ENCODE measurements around the gene SENP5. TPM values are rescaled to one million over a fixed set of nuclear protein-coding genes. Genes with fewer than 3 reads are reported as not detected.

SENP5 gene
- total RNA-seq, 2 donors from 2014 or later, result 54.5 to 68.4 TPM

DNA sequence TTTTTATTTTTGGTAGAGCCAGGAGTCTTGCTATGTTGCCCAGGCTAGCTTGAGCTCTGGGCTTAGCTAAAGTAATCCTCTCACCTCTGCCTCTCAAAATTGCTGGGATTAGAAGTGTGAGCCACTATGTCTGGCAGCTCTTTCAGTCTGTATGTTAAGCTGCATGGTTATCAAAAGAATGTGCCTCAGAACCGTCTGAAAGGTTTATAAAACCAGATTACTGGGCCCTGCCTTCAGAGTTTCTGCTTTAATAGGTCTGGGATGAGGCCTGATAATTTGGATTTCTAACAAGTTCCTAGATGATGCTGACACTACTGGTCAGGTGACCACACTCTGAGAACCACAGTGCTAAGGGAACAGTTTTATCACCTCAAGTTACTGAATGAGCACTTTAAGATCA, 34.6 kb downstream of the SENP5 start:
- Mint-ChIP-seq H3K36me3 (peaks cover 16% of the 10 kb centered on the region), H3K4me1 (ENCODE audit: low read depth in 2 of 2) (no peaks in the 10 kb centered on the region), H3K4me3 (no peak overlapping the region), H3K9me3 (no peaks in the 10 kb centered on the region), H3K27me3 (no peaks in the 10 kb centered on the region), H3K27ac (no peak overlapping the region)
- DNase-seq (ENCODE audit: low spot score), result no peak
- no peak for ATAC-seq

DNA sequence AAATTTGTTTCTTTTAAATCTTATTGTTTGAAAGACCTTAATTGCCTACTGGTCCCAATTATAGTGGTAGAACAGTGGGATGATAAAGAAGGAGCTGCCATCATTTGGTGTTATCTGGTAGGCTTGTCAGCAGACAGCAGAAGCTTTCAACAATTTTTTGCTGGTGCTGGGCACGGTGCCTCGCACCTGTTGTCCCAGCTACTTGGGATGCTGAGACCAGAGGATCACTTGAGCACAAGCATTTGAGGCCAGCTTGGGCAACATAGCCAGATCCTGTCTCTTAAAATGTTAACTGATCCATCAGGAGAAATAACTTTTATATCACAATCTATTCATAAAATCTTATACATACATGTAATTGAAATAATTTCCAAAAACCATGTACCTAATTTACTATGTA, 36.0 kb downstream of the SENP5 start:
- DNase-seq (ENCODE audit: low spot score), result no peak
- ATAC-seq, result no peak
- H3K27me3 Mint-ChIP-seq, result no peaks in the 10 kb centered on the region
- no peaks in the 10 kb centered on the region for H3K4me1 Mint-ChIP-seq (ENCODE audit: low read depth in 2 of 2)
- H3K4me3 Mint-ChIP-seq, result no peak overlapping the region
- no peak overlapping the region for H3K27ac Mint-ChIP-seq
- H3K9me3 Mint-ChIP-seq, result no peaks in the 10 kb centered on the region
- peaks cover 20% of the 10 kb centered on the region for H3K36me3 Mint-ChIP-seq

DNA sequence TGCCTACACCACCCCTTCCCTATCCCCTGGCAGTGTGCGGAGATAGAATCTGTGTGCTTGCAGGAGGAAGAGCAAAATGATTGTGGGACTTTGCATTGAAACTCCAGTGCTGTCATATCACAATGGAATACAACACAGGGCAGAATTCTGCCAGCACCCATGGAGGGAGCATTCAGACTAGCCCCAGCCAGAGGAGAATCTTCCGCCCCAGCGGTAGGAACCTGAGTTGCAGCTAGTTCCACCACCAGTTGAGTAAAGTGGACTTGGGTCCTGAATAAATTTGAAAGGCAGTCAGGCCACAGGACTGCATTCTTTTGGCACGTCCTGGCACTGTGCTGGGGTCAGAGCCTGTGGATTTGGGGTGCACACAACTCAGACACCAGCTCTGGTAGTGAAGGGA, 47.1 kb downstream of the SENP5 start:
- Mint-ChIP-seq H3K36me3 (peaks cover 11% of the 10 kb centered on the region), H3K27ac (no peak overlapping the region), H3K9me3 (no peaks in the 10 kb centered on the region), H3K4me1 (ENCODE audit: low read depth in 2 of 2) (peaks cover 0 to 3% of the 10 kb centered on the region in 2 donors), H3K27me3 (no peaks in the 10 kb centered on the region), H3K4me3 (no peak overlapping the region)
- no peak for ATAC-seq
- no peak for DNase-seq (ENCODE audit: low spot score)

DNA sequence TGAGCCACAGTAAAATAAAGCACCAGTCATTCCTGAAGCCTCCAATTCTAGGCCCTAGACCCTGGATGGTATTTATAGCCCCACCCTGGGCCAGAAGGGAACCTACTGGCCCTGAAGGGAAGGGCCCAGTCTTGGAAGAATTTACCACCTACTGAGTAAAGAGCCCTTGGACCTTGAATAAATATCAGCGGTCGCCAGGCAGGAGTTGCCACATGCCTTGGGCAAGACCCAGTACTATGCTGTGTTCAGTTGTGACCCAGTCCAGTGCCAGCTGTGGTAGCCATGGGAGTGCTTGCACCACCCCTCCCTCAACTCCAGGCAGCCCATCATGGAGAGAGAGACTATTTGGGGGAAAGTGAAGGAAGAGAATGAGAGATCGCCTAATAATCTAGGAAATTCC, 47.7 kb downstream of the SENP5 start:
- Mint-ChIP-seq H3K4me3 (no peak overlapping the region), H3K36me3 (peaks cover 11% of the 10 kb centered on the region), H3K4me1 (ENCODE audit: low read depth in 2 of 2) (peaks cover 0 to 3% of the 10 kb centered on the region in 2 donors), H3K27ac (no peak overlapping the region), H3K27me3 (no peaks in the 10 kb centered on the region), H3K9me3 (no peaks in the 10 kb centered on the region)
- ATAC-seq (no peak), DNase-seq (ENCODE audit: low spot score) (no peak)

DNA sequence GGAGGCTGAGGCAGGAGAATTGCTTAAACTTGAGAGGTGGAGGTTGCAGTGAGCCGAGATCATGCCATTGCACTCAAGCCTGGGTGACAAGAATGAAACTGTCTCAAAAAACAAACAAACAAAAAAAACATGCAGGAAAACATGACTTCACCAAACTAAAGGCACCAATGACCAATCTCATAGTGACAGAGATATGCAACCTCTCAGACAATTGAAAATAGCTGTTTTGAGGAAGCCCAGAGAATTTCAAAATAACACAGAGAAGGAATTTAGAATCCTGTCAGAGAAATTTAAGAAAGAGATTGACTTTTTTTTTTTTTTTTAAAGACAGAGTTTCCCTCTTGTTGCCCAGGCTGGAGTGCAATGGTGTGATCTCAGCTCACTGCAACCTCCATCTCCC, 48.5 kb downstream of the SENP5 start:
- no peaks in the 10 kb centered on the region for H3K9me3 Mint-ChIP-seq
- DNase-seq (ENCODE audit: low spot score), result no peak
- H3K27me3 Mint-ChIP-seq, result no peaks in the 10 kb centered on the region
- no peak for ATAC-seq
- peaks cover 11% of the 10 kb centered on the region for H3K36me3 Mint-ChIP-seq
- no peak overlapping the region for H3K27ac Mint-ChIP-seq
- H3K4me1 Mint-ChIP-seq (ENCODE audit: low read depth in 2 of 2), result peaks cover 0 to 3% of the 10 kb centered on the region in 2 donors
- no peak overlapping the region for H3K4me3 Mint-ChIP-seq

DNA sequence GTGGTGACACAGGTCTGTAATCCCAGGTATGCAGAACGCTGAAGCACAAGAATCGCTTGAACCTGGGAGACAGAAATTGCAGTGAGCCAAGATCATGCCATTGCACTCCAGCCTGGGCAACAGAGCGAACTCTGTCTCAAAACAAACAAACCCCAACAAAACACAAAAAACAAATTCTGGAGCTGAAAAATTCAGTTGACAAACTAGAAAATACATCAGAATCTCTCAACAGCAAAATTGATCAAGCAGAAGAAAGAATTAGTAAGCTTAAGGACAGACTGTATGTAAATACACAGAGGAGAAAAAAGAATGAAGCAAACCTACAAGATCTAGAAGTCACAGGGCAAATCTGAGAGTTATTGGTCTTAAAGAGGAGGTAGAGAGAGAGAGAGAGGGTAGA, 49.3 kb downstream of the SENP5 start:
- H3K27me3 Mint-ChIP-seq, result no peaks in the 10 kb centered on the region

DNA sequence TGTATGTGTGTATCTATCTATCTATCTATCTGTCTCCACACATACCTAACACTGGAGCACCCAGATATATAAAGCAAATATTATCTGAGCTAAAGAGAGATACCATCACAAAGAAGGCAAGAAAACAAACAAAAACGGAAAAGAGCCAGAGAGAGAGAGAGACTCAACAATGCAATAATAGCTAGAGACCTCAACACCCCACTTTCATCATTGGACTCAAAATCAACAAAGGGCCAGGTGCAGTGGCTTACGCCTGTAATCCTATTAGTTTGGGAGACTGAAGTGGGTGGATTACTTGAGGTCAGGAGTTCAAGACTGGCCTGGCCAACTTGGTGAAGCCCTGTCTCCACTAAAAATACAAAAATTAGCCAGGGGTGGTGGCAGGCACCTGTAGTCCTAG, 51.2 kb downstream of the SENP5 start:
- DNase-seq (ENCODE audit: low spot score), result no peak
- Mint-ChIP-seq H3K4me1 (ENCODE audit: low read depth in 2 of 2) (peaks cover 0 to 3% of the 10 kb centered on the region in 2 donors), H3K27ac (no peak overlapping the region), H3K27me3 (no peaks in the 10 kb centered on the region), H3K4me3 (no peak overlapping the region), H3K9me3 (no peaks in the 10 kb centered on the region), H3K36me3 (peaks cover 9% of the 10 kb centered on the region)
- no peak for ATAC-seq

More for the DNA sequence above, 49.3 kb downstream of the SENP5 start:
- no peak overlapping the region for H3K27ac Mint-ChIP-seq
- H3K4me1 Mint-ChIP-seq (ENCODE audit: low read depth in 2 of 2), result peaks cover 0 to 3% of the 10 kb centered on the region in 2 donors
- no peak for DNase-seq (ENCODE audit: low spot score)
- H3K9me3 Mint-ChIP-seq, result no peaks in the 10 kb centered on the region
- H3K4me3 Mint-ChIP-seq, result no peak overlapping the region
- no peak for ATAC-seq
- H3K36me3 Mint-ChIP-seq, result peaks cover 11% of the 10 kb centered on the region

DNA sequence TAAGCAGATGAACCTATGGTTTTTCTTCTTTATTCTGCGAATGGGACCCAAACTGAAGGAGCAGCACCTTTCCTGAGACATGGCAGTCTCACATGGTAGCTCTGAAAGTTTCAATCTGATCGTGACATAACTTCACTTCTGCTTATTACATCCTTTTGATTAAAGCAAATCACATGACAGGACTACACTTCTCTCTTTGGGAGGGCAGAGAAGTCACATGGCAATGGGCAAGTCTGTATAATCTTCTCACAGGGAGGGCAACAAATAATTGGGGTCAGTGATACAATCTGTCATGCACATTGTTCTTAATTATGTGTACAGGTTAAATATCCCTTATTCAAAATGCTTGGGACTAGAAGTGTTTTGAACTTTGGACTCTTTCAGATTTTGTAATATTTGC, 53.0 kb downstream of the SENP5 start:
- no peaks in the 10 kb centered on the region for H3K36me3 Mint-ChIP-seq
- no peaks in the 10 kb centered on the region for H3K9me3 Mint-ChIP-seq
- no peak for DNase-seq (ENCODE audit: low spot score)
- H3K4me3 Mint-ChIP-seq, result no peak overlapping the region
- peaks cover 0 to 3% of the 10 kb centered on the region in 2 donors for H3K4me1 Mint-ChIP-seq (ENCODE audit: low read depth in 2 of 2)
- H3K27ac Mint-ChIP-seq, result no peak overlapping the region
- H3K27me3 Mint-ChIP-seq, result no peaks in the 10 kb centered on the region
- no peak for ATAC-seq

DNA sequence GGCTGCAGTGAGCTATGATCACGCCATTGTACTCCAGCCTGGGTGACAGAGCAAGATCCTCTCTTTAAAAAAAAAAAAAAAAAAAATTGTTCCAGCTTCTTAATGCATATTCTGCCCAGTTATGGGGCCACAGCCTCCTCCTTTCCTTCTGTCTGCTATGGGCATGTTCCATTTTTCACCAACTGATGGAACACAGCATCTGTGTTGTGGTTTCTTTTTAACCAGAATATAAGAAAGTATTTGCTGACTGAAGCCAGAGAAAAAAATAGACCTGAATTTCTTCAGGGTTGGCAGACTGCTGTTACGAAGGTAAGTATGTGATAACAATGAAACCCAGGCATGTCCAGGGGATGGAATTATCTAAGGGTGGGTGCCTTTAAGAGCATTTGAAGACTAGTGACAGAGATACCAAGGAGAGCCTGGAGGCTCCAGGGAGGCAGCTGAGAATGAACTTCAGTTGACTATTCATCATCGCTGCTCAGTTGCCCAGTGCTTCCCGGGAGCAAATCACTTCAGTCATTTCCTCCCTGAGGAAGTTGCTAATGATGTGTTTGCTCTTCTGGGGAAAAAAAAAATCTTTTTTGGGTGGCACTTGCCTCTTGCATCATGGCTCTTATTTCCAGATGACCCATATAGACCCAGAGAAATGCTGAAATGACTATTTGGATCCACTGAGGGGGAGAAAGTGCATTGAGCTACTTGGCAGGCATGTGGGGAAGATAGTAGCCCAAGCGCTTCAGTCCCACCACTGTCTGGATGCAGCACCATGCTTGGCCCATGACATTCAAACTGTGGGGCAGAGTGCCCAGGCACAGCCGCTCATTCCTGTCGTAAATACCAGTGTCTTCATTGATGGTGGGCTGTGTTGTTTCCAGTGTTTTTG, 60.1 kb downstream of the SENP5 start:
- peaks cover 6% of the 10 kb centered on the region for H3K36me3 Mint-ChIP-seq
- no peaks in the 10 kb centered on the region for H3K9me3 Mint-ChIP-seq
- H3K4me1 Mint-ChIP-seq (ENCODE audit: low read depth in 2 of 2), result no peaks in the 10 kb centered on the region
- no peak overlapping the region for H3K27ac Mint-ChIP-seq
- no peak for DNase-seq (ENCODE audit: low spot score)
- no peak overlapping the region for H3K4me3 Mint-ChIP-seq
- no peak for ATAC-seq
- H3K27me3 Mint-ChIP-seq, result no peaks in the 10 kb centered on the region

DNA sequence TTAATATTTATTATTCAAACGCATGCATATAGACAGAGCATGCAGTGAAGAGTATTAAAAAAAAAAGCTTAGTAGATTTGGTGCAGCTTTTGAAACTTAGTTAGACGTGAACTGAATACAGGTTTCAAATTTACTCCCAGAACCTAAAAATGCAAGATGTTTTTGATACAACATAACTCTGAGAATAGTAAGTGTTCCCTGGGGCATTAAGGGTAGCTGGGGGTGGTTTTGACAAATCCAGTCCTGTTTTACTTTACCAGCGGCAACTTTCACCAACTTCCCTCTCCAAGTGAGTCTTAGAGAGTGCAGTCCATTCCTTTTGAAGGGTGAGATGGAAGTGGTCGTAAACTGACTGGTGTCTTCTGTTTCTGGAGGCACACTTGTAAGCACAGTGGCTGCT, 63.4 kb downstream of the SENP5 start:
- H3K27ac Mint-ChIP-seq, result no peak overlapping the region
- H3K9me3 Mint-ChIP-seq, result no peaks in the 10 kb centered on the region
- H3K4me1 Mint-ChIP-seq (ENCODE audit: low read depth in 2 of 2), result no peaks in the 10 kb centered on the region
- peaks cover 19% of the 10 kb centered on the region for H3K36me3 Mint-ChIP-seq
- DNase-seq (ENCODE audit: low spot score), result no peak
- H3K4me3 Mint-ChIP-seq, result no peak overlapping the region
- H3K27me3 Mint-ChIP-seq, result no peaks in the 10 kb centered on the region
- no peak for ATAC-seq

DNA sequence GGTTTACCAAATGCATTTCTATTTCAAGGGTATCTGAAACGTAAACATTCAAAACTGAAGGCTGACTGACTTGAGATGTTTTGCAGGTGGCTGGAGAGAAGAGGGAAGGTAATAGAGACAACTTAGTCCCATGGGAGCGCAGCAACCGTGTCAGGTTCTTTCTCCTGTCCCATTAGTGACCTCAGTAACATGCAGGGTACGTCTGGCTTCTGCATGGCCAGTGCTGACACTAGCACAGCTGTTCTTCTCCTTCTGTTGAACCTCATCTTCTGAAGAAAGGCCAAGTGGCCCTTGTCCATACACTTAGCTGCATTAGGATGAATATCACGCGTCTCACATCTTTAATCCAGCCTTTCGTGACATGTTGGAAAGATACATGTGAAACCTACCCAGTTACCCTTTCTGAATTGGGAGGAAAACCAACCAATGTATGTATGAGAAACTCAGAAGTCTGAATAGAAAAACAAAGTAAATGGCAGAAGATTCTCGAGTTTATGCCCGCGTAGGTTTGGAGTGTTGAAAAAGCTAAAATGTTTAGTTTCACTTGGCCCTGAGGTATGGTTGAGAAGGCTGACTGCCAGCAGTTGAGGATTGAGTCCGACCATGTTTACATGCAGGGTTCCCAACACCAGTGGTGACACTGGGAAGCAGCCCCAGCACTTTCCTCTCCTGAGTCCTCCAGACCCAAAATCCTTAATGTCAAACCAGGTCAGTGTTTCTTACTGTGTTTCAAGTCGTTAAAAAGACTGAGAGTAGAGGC, 64.3 kb downstream of the SENP5 start:
- H3K27ac Mint-ChIP-seq, result no peak overlapping the region
- no peak overlapping the region for H3K4me3 Mint-ChIP-seq
- H3K9me3 Mint-ChIP-seq, result no peaks in the 10 kb centered on the region
- H3K36me3 Mint-ChIP-seq, result peaks cover 28% of the 10 kb centered on the region
- H3K27me3 Mint-ChIP-seq, result no peaks in the 10 kb centered on the region
- ATAC-seq (no peak), DNase-seq (ENCODE audit: low spot score) (no peak)
- no peaks in the 10 kb centered on the region for H3K4me1 Mint-ChIP-seq (ENCODE audit: low read depth in 2 of 2)

DNA sequence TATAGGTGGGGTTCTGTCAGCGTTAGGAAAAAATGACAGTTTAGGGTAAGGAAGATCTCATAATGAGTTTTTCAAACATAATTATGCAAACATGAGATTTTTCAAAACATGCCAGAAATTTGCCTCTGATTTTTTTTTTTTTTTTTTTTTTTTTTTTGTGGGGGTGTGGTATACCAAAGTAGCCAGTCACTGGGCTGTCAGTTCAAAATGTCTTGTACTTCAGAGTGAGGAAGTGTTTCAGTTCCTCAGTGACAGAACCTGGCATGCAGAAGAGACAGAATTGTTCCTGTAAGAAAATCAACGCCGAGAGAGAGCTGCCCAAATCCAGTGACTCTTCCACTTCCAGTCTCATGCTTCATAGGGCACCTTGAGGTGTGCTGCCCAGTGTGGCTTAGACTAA, 64.9 kb downstream of the SENP5 start:
- no peak overlapping the region for H3K4me3 Mint-ChIP-seq
- ATAC-seq, result no peak
- H3K27ac Mint-ChIP-seq, result no peak overlapping the region
- H3K9me3 Mint-ChIP-seq, result no peaks in the 10 kb centered on the region
- DNase-seq (ENCODE audit: low spot score), result no peak
- peaks cover 30% of the 10 kb centered on the region for H3K36me3 Mint-ChIP-seq
- no peaks in the 10 kb centered on the region for H3K27me3 Mint-ChIP-seq
- peaks cover 0 to under 1% of the 10 kb centered on the region in 2 donors for H3K4me1 Mint-ChIP-seq (ENCODE audit: low read depth in 2 of 2)

DNA sequence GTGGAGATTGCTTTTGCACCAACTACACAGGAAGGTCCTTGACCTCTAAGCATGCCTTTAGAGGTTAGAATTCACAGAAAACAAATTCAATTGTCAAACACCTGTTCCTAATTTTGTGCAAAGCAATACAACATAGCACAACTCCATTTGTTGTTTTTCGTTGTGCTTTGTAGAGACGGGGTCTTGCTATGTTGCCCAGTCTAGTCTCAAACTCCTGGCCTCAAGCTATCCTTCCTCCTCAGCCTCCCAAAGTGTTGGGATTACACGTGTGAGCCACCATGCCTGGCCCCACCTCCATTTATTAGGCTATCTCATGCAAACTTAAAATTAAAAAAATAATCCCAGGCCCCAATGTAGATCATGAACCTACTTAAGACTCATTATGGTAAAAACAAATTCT, 68.6 kb downstream of the SENP5 start:
- DNase-seq (ENCODE audit: low spot score), result no peak
- H3K4me3 Mint-ChIP-seq, result no peak overlapping the region
- H3K36me3 Mint-ChIP-seq, result peaks cover 31% of the 10 kb centered on the region
- no peak for ATAC-seq
- peak overlapping the region; percentile 25 to 28 for H3K27ac Mint-ChIP-seq
- H3K27me3 Mint-ChIP-seq, result no peaks in the 10 kb centered on the region
- peaks cover 14 to 24% of the 10 kb centered on the region in 2 donors for H3K4me1 Mint-ChIP-seq (ENCODE audit: low read depth in 2 of 2)
- H3K9me3 Mint-ChIP-seq, result no peaks in the 10 kb centered on the region

DNA sequence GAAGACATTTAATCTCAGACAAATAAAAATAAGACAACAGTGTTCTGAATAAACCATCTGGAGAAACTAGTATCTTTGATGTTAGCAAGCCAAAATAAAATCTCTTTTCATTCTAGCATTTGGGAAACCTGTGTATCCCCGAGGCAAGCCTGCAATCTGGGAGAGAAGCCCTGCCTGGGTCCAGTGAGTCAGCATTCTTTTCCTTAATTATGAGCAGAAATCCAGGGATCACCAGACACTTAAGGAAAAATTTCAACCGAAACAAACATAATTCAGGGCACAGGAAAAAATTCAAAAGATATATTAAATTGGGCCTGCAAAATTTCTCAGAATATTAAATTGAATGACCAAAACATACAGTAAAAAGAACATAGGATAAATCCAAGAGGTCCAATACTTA, 70.4 kb downstream of the SENP5 start:
- no peak for ATAC-seq
- DNase-seq (ENCODE audit: low spot score), result no peak
- H3K9me3 Mint-ChIP-seq, result no peaks in the 10 kb centered on the region
- H3K4me1 Mint-ChIP-seq (ENCODE audit: low read depth in 2 of 2), result peaks cover 22 to 33% of the 10 kb centered on the region in 2 donors
- peak overlapping the region; percentile 22 to 70 for H3K27ac Mint-ChIP-seq
- no peaks in the 10 kb centered on the region for H3K27me3 Mint-ChIP-seq
- no peak overlapping the region for H3K4me3 Mint-ChIP-seq
- peaks cover 38% of the 10 kb centered on the region for H3K36me3 Mint-ChIP-seq
